Heart left ventricle (tissue), 13 donors: ENCODE data around the gene KLHL1.

Experiments
- CTCF ChIP-seq, 12 donors: fragments of 200-600 bp; sonication (generic) in 4 of 12; IDR thresholded peaks; one replicate each; pipeline versions ENCODE4 v1.5.0 to v1.8.0; 2018 to 2022; ENCODE audit warnings: antibody characterized with exemption in 12 of 12, mild to moderate bottlenecking in 5 of 12
- POLR2A ChIP-seq, 2 donors: fragments of 450-650 bp; IDR thresholded peaks; one replicate each; pipeline ENCODE4 v1.6.1; 2017; ENCODE audit warnings: antibody characterized with exemption in 2 of 2, mild to moderate bottlenecking in 2 of 2, moderate library complexity in 2 of 2
- donor health status: ischemic (EF 13 %, LVEDD 7.1; RV severe dilation, severe dysfunction).
- donor health status: DM: no; HTN: yes; CAD: no.
- donor health status: DM: no; HTN: no; CAD: no.
- donor health status: ischemic (EF 25% LVEDD 6.9; RV normal size, moderate dysfunction).
- donor health status: ischemic (EF 25% LVEDD 5.7; RV mildly dilated, moderate dysfunction).
- donor health status: ischemic (EF 35%, LVEDD 5.7; RV mildly dilated, moderate dysfunction).
- donor health status: nonischemic (EF 11% LVEDD 7.7; RV severe dilation, severe dysfunction).
- donor health status: DM: yes; HTN: yes; CAD: no.
- donor health status: PGD.
- donor health status: ischemic (EF 29% LVEDD 5.4; RV normal size, mild dysfunction).
- donor health status: nonischemic (EF 23%, LVEDD 6.1; RV moderate dilation, normal function).

- TF ChIP-seq CTCF (IDR thresholded peaks at IDR 0.05) = no peak
- no peak for TF ChIP-seq POLR2A (IDR thresholded peaks at IDR 0.05)
These were observed 19.8 kb upstream of the KLHL1 start for GRCh38 chr13:70128098-70128497.
